Cerebellar cortex (tissue), 1 donor: ENCODE measurements around the gene TNFSF8.

Experiments
- DNase-seq: peaks from one replicate; pipeline ENCODE4 v3.0.0-alpha.2; 2015; ENCODE audit warnings: low spot score

TNFSF8 gene

DNA sequence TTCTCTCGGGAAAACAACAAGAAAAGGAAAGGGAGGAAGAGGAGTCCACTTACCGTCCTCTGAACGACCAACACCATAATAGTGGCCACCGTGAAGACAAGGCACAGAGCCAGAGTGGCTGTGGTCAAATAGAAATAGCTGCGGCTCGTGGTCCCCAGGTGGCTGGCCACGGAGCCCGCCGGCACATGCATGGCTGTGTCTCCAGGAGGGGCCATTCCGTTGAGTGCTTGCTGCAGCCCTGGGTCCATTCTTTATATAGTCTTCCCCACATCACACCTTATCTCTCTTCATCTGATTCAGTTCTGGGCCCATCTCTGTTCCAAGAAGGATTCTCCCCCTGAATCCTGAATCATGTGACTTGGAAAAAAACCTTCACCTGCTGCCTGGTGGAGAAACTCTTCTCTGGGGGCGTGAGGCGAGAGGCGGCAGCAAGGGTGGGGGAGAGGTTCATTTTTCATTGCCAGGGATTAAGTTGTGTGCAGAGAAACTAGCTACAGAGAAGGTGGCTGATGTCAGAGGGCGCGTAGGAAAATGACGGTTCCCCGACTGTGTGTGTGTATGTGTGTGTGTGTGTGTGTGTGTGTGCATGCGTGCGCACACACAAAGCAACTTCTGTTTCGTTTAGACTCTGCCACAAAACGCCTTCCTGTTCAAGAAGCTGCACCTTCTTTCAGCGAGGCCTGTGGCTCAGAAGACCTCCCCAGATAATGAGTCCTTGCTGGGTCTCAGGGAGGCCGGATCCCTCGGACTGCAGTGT, at the start of gene TNFSF8:
TNFSF8 (minus strand) TSS at position 536 of the 757 bp plus-strand sequence; CDS start at position 248, 288 bp downstream.
- no peak for DNase-seq

DNA sequence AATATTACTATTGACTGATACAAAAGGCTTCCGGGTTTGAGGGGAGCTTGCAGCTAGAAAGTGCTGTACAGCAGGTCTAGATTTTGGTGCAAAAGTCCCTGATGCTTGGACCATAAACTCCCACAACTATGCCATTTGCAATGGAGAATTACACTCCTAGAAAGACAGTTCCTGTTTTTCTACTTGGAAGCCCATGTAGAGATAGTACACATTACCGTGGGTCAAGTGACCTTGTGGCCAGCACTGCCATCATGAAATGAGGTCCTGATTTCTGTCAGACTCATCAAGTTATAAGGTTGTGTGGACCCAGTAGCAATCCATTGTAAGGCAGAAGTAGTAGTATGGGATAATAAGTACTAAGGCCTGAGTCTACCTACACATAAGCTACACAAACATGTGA, 42.8 kb upstream of the TNFSF8 start:
- no peak for DNase-seq

DNA sequence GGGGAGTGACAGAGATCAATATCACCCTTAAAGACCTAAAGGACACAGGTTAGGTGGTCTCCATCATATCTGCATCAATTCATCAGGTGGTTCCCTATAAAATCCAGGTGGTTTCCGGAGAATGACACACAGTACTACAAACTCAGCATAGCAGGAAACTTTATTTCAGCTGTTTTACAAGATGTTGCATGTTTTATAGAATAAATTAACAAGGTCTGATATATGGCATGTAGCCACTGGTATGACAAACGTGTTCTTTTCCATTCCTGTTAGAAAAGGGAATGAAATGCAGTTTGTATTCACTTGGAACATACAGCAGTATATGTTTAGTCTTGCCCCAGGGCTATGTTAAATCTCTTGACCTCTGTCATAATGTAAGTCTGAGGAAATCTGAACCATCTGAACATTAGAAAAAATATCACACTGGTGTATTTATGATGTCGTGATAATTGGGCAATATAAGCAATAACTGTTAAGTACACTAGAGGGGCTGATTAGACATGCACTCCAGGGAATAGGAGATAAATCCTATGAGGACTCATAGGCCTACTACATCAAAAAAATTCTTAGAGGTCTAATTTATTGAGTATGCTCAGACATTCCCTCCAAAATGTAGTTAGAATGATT, 42.2 kb upstream of the TNFSF8 start:
- no peak for DNase-seq

- no peak for DNase-seq
These were observed 38.9 kb upstream of the TNFSF8 start for GRCh38 chr9:114969269-114969668.

DNA sequence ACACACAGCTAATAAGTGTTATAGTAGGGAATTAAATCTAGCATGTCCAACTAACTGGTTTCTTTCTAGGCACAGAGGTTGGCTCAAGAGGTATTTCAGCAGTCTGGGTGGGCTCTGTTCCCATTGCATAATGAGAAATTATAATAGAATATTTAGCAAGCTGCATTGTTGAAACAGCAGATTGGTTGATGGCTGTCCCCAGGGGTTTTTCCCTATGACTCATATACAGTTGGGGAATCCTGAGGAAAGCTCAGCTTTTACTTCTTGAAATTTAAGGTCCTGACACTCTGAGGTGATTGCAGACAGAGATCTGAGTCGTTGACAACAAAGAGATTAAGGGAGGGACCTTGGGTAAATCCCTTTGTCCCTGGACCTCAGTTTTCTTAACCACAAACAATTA, 38.3 kb upstream of the TNFSF8 start:
- DNase-seq = no peak

DNA sequence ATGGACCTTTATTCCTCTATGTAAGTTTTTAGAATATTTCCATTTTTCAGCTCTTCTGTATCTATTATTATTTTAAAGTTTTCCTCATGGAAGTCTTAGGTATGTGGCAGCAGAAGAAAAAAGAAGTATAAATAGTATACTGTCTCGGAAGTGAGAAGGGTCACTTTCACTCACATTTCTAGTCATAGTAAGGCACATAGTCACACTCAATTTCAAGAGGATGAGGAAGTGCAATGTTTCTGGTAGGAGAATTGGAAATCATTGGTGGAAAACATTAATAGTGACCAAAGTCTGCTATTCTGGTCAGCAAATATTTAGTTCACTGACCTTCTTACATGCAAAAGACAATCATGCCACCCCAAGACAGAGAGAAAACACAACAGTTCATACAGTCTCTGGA, 35.2 kb upstream of the TNFSF8 start:
- no peak for DNase-seq

- no peak for DNase-seq
These were observed 32.4 kb upstream of the TNFSF8 start for GRCh38 chr9:114962809-114963208.

GRCh38 chr9:114960276-114960675, 29.9 kb upstream of the TNFSF8 start:
- DNase-seq = no peak

DNA sequence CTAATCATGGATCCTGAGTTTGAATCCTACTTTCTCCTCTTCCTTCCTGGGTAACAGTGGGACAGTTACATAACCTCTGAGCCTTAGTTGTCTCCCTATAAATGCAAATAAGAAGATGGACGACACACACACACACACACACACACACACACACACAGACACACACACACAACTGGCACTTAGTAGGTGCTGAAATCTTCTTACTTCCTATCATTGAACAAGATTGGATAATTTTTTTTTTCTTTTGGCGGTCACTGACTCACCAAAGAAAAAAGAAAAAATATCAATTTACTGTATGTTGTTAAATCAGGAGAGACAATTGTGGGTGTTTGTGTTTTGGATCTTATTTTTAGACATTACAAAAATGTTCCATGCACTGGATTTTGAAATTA, 28.4 kb upstream of the TNFSF8 start:
- no peak for DNase-seq

- no peak for DNase-seq
These were observed 27.8 kb upstream of the TNFSF8 start for GRCh38 chr9:114958021-114958843.

GRCh38 chr9:114957558-114957957, 27.2 kb upstream of the TNFSF8 start:
- no peak for DNase-seq

GRCh38 chr9:114954956-114955582, 24.7 kb upstream of the TNFSF8 start:
- DNase-seq = no peak

- DNase-seq = no peak
These were observed 23.6 kb upstream of the TNFSF8 start for GRCh38 chr9:114953959-114954358.

- no peak for DNase-seq
These were observed 22.7 kb upstream of the TNFSF8 start for GRCh38 chr9:114953046-114953445.

GRCh38 chr9:114950761-114951160, 20.4 kb upstream of the TNFSF8 start:
- no peak for DNase-seq

DNA sequence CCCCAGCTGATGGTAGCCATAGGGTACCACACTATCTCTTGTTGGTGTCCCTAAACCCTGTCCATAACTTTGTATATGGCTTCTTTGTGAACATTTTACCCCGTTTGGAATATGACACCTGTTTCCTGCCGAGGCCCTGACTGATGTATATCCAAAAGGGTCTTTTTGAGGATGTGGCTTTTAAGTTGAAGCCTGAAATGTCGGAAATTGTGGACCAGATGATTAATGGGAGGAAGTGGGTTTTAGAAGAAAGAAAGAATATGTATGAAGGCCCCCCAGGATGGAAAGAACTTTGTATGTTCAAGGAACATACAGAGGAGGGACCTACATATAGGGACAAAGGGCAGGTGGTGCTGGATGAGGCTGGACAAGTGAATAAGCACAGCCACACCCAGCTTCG, 16.7 kb upstream of the TNFSF8 start:
- no peak for DNase-seq

- no peak for DNase-seq
These were observed 15.4 kb upstream of the TNFSF8 start for GRCh38 chr9:114945616-114946412.

DNA sequence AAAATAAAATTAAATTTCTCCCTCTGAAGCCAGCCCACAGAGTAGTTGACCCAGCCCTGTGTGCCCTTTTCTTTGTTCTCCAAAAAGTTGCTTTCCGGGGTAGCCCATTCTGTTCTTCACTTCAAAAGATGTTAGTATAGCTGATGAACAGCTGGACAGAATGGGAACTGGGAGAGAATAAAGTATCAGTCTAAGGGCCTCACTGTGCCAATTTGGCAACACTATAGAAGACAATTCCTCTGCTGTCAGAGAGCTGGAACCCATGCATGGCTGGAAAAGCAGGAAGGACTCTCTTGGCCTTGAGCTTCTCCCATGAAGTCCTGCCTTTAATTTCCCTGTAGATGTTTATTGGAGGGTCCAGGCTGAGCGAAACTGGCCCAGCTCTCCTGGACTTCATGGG, 11.0 kb upstream of the TNFSF8 start:
- DNase-seq = no peak

DNA sequence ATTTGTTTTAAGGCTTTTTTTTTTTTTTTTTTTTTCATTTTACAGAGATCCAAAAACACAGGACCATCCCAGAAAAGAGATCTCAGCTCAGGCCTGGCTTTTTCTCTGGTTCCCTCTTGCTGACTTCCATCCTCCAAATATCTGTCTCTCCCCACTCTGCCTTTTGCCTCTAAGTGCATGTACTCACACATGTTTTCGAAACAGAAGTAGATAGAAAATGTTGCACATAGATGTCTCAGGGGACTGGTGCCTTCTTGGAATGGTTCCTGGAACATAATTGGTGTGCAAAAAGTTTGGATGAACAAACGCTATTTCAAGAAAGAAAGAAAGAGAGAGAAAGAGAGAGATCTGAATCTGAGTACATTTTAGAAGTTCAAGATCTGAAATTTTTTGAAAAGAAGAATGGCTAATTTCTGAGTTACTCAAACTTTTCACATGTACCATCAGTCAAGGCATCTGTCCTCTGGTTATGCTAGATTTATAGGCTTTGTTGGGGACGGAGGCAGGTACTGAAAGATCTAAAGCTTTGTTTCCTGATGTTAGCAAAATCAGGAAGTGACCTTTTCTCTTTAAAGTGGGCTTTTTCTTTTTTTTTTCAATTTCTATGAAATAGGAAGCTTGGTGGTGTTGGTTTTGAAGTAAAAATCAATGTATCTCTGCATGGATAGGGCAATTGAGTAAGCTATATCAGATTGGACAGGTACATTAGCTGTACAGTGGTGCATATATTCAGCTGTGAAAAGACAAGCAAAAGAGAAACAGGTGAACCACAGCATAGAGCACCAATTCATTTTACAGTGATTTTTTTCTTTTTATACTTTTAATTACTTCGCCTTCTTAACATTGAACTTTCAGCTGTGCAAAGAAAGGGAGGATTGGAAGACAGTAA, 8.5 kb upstream of the TNFSF8 start:
- DNase-seq = no peak

DNA sequence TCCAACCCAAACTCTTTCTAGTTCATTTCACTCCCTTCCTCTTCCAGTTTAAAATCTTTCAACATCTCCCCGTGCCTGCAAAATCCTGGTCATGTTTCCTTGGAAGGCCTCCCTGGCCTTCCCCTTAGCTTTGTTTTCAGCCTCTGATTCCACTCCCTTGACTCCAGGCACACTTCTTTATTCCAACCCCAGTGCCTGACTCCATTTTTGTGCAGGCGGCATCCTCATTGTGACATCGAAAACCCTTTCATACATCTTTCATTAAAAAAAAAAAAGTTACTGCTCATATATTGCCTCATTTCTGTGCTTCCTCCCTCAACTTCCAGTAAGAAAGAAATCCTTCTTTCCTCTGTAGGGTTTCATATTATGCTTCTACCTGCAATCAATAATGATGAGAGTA, 7.1 kb upstream of the TNFSF8 start:
- no peak for DNase-seq

DNA sequence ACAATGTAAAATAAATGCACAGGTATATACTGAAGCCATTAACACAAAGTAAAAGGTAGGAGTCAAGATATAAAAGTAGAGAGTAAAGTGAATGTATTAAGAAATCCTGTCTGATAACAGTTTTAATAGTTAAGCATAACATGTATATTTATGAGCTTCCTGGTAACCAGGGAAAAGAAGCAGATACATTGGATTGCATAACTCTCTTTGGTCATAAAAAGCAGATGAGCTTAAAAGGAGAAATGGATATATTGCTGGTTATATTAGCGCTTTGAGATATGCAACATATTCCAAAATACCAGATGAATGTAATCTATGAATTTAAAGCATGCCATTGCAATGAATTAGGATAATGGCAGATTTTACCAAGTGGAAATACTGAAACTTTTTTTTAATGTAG, 6.2 kb upstream of the TNFSF8 start:
- no peak for DNase-seq
